ENCODE data around the gene SREBF1. TPM values are rescaled to one million over a fixed set of nuclear protein-coding genes. Genes with fewer than 3 reads are reported as not detected.

The SREBF1 gene
- polyA plus RNA-seq, 1 of the 3 experiments (the other 2 are of a cell fraction): 20.4 TPM

GRCh38 chr17:17837966-17838962 is 1.5 kb upstream of the SREBF1 start:
- H2AFZ ChIP-seq (ENCODE audit: low read depth): no peak overlapping the region
- TF ChIP-seq CHD2 (IDR thresholded peaks at IDR 0.05; ENCODE audit: low read length, partially characterized antibody) (peak; percentile 61), MEF2A (IDR thresholded peaks at IDR 0.05; ENCODE audit: borderline replicate concordance, low read depth) (no peak), NFIC (IDR thresholded peaks at IDR 0.05; ENCODE audit: borderline replicate concordance) (no peak), YY1 (IDR thresholded peaks at IDR 0.05; ENCODE audit: low read depth) (no peak), FOXM1 (IDR thresholded peaks at IDR 0.05; ENCODE audit: low read depth) (no peak), EZH2phosphoT487 (IDR thresholded peaks at IDR 0.05; ENCODE audit: borderline replicate concordance, low read depth) (no peak), RXRA (IDR thresholded peaks at IDR 0.05; ENCODE audit: borderline replicate concordance, low read depth) (no peak), MAX (IDR thresholded peaks at IDR 0.05; ENCODE audit: low read depth) (no peak)
- no peak overlapping the region for H3K9ac ChIP-seq

GRCh38 chr17:17837380-17837821 is 615 bp upstream of the SREBF1 start:
- POLR2A ChIA-PET: interaction anchor here (0.7 to 4.0 kb wide), 11 partner anchors 9 to 144 kb away, joined by 3 to 44 read pairs (median 7); no protein-coding TSS in a partner anchor
- CTCF ChIA-PET: interaction anchor here (0.6 to 2.7 kb wide), 10 partner anchors 11 to 156 kb away, joined by 3 to 13 read pairs (median 4); partner anchors contain the start of gene RAI1
- H3K9ac ChIP-seq: peak overlapping the region; percentile 88; the same call in 1 of the 2 replicates

More at GRCh38 chr17:17837966-17838962, 1.5 kb upstream of the SREBF1 start:
- WGBS (ENCODE audit: low lambda C conversion rate): 75% methylated on average over 9 of the region's 11 CpGs
- no peaks in the 10 kb centered on the region for H3K27me3 ChIP-seq (ENCODE audit: insufficient read depth)
- H3K4me2 ChIP-seq: peak overlapping the region; percentile 94; the same call in 1 of the 2 replicates
- H3K9me3 ChIP-seq: no peaks in the 10 kb centered on the region
- CTCF ChIA-PET: interaction anchor here (0.8 to 1.9 kb wide), 5 partner anchors 22 to 81 kb away, joined by 3 to 11 read pairs (median 4); no protein-coding TSS in a partner anchor
- peak overlapping the region in 1 of 2 experiments; percentile 95; a peak in 2 of 4 replicates for H3K27ac ChIP-seq (ENCODE audit: low read depth in 2 of 2, low read length in 1 of 2)
- peaks cover 22 to 67% of the 10 kb centered on the region in 2 experiments; a peak in 3 of 4 replicates for H3K4me1 ChIP-seq (ENCODE audit: control insufficient read depth in 1 of 2, insufficient read depth in 2 of 2, low read depth in 1 of 2, low read length in 1 of 2)
- no peaks in the 10 kb centered on the region for H3K9me2 ChIP-seq
- no peak for DNase-seq
- H3F3A ChIP-seq (replicated peaks; ENCODE audit: insufficient read depth): peaks cover 17% of the 10 kb centered on the region
- H3K4me3 ChIP-seq (ENCODE audit: low read depth in 2 of 2, low read length in 1 of 2): no peak overlapping the region
- H3K79me2 ChIP-seq (ENCODE audit: insufficient read depth): peaks cover 6% of the 10 kb centered on the region; the same call in 1 of the 2 replicates
- H4K20me1 ChIP-seq (ENCODE audit: insufficient read depth): no peaks in the 10 kb centered on the region
- H3K36me3 ChIP-seq (replicated peaks in 1 of 2; ENCODE audit: control insufficient read depth in 1 of 2, insufficient read depth in 2 of 2, low read length in 1 of 2): no peaks in the 10 kb centered on the region
- POLR2A ChIA-PET: interaction anchor here (0.7 to 4.0 kb wide), 6 partner anchors 9 to 144 kb away, joined by 3 to 44 read pairs (median 14); no protein-coding TSS in a partner anchor

More at GRCh38 chr17:17837380-17837821, 615 bp upstream of the SREBF1 start:
- Histone ChIP-seq H3K9me2 (no peaks in the 10 kb centered on the region), H3K79me2 (ENCODE audit: insufficient read depth) (peaks cover 6% of the 10 kb centered on the region; the same call in 1 of the 2 replicates), H4K20me1 (ENCODE audit: insufficient read depth) (no peaks in the 10 kb centered on the region), H3F3A (replicated peaks; ENCODE audit: insufficient read depth) (peaks cover 17% of the 10 kb centered on the region), H2AFZ (ENCODE audit: low read depth) (no peak overlapping the region), H3K4me2 (peak overlapping the region; percentile 94), H3K4me3 (ENCODE audit: low read depth in 2 of 2, low read length in 1 of 2) (peak overlapping the region in 1 of 2 experiments; percentile 79; a peak in 3 of 4 replicates), H3K36me3 (replicated peaks in 1 of 2; ENCODE audit: control insufficient read depth in 1 of 2, insufficient read depth in 2 of 2, low read length in 1 of 2) (no peaks in the 10 kb centered on the region), H3K9me3 (no peaks in the 10 kb centered on the region), H3K4me1 (ENCODE audit: control insufficient read depth in 1 of 2, insufficient read depth in 2 of 2, low read depth in 1 of 2, low read length in 1 of 2) (peaks cover 22 to 64% of the 10 kb centered on the region in 2 experiments; a peak in 3 of 4 replicates), H3K27ac (ENCODE audit: low read depth in 2 of 2, low read length in 1 of 2) (peak overlapping the region; percentile 69 to 95; a peak in 3 of 4 replicates), H3K27me3 (ENCODE audit: insufficient read depth) (no peaks in the 10 kb centered on the region)
- no peak for TF ChIP-seq SMC3 (IDR thresholded peaks at IDR 0.05; ENCODE audit: low read depth, low read length)
- TF ChIP-seq NFIC (IDR thresholded peaks at IDR 0.05; ENCODE audit: borderline replicate concordance): no peak
- TF ChIP-seq TAF1 (IDR thresholded peaks at IDR 0.05; ENCODE audit: borderline replicate concordance, low read depth, low read length): no peak
- no peak for TF ChIP-seq POLR2AphosphoS5 (IDR thresholded peaks at IDR 0.05; ENCODE audit: low read depth, low read length)
- no peak for TF ChIP-seq YY1 (IDR thresholded peaks at IDR 0.05; ENCODE audit: low read depth)
- TF ChIP-seq CHD2 (IDR thresholded peaks at IDR 0.05; ENCODE audit: low read length, partially characterized antibody): no peak
- TF ChIP-seq USF1 (IDR thresholded peaks at IDR 0.05; ENCODE audit: borderline replicate concordance, low read depth): no peak
- TF ChIP-seq, protein P1, sequence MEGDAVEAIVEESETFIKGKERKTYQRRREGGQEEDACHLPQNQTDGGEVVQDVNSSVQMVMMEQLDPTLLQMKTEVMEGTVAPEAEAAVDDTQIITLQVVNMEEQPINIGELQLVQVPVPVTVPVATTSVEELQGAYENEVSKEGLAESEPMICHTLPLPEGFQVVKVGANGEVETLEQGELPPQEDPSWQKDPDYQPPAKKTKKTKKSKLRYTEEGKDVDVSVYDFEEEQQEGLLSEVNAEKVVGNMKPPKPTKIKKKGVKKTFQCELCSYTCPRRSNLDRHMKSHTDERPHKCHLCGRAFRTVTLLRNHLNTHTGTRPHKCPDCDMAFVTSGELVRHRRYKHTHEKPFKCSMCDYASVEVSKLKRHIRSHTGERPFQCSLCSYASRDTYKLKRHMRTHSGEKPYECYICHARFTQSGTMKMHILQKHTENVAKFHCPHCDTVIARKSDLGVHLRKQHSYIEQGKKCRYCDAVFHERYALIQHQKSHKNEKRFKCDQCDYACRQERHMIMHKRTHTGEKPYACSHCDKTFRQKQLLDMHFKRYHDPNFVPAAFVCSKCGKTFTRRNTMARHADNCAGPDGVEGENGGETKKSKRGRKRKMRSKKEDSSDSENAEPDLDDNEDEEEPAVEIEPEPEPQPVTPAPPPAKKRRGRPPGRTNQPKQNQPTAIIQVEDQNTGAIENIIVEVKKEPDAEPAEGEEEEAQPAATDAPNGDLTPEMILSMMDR (IDR thresholded peaks at IDR 0.05): no peak
- no peak for TF ChIP-seq FOSL2 (IDR thresholded peaks at IDR 0.05; ENCODE audit: borderline replicate concordance, low read depth)
- TF ChIP-seq EZH2phosphoT487 (IDR thresholded peaks at IDR 0.05; ENCODE audit: borderline replicate concordance, low read depth): no peak
- no peak for TF ChIP-seq ELF1 (IDR thresholded peaks at IDR 0.05)
- no peak for TF ChIP-seq FOXM1 (IDR thresholded peaks at IDR 0.05; ENCODE audit: low read depth)
- TF ChIP-seq MXI1 (IDR thresholded peaks at IDR 0.05; ENCODE audit: low read depth, low read length): no peak
- TF ChIP-seq NRF1 (IDR thresholded peaks at IDR 0.05; ENCODE audit: low read depth, low read length): no peak
- TF ChIP-seq GATA2 (CRISPR knock-in tag; IDR thresholded peaks at IDR 0.05): no peak
- no peak for TF ChIP-seq TEAD4 (IDR thresholded peaks at IDR 0.05; ENCODE audit: borderline replicate concordance, insufficient read depth)
- no peak for TF ChIP-seq PBX3 (IDR thresholded peaks at IDR 0.05)
- 67% methylated on average over 3 of the region's 3 CpGs for WGBS (ENCODE audit: low lambda C conversion rate)
- no peak for DNase-seq
